ENCODE data around the gene ASB3. TPM values are rescaled to one million over a fixed set of nuclear protein-coding genes. Genes with fewer than 3 reads are reported as not detected.

The ASB3 gene
- total RNA-seq, 1 experiment from 2014 or later, result 23.1 TPM

GRCh38 chr2:53802617-53803151 lies 15.9 kb upstream of the ASB3 start:
- no CpG with 5 or more reads among the region's 7 CpGs for WGBS (ENCODE audit: extremely low coverage, insufficient read length, low lambda C conversion rate)
- H2AFZ ChIP-seq (ENCODE audit: low read length), result no peak overlapping the region

More at GRCh38 chr2:53802617-53803151, 15.9 kb upstream of the ASB3 start:
- Histone ChIP-seq H4K20me1 (ENCODE audit: control insufficient read depth, insufficient read depth, insufficient read length) (no peaks in the 10 kb centered on the region), H3K79me1 (ENCODE audit: insufficient read depth, low read depth, low read length, poor library complexity, severe bottlenecking) (no peaks in the 10 kb centered on the region), H3K9me3 (ENCODE audit: control insufficient read depth, low read depth, low read length) (no peaks in the 10 kb centered on the region), H2BK12ac (ENCODE audit: insufficient read length, low read depth, low read length) (no peak overlapping the region), H3K79me2 (ENCODE audit: insufficient read depth, low read length) (no peaks in the 10 kb centered on the region), H3K14ac (ENCODE audit: insufficient read depth, low read length) (no peak overlapping the region), H2BK20ac (ENCODE audit: low read depth, low read length, poor library complexity, severe bottlenecking) (no peak overlapping the region), H4K91ac (ENCODE audit: insufficient read length, low read depth, low read length) (no peak overlapping the region), H3K9ac (ENCODE audit: extremely low read depth, insufficient read length, low read length) (no peak overlapping the region), H3K27ac (ENCODE audit: insufficient read length, low read depth, low read length) (no peak overlapping the region), H3K23me2 (ENCODE audit: insufficient read length, low read depth, low read length, poor library complexity, severe bottlenecking) (no peaks in the 10 kb centered on the region), H4K5ac (ENCODE audit: insufficient read length, low read depth, low read length) (no peak overlapping the region), H4K8ac (replicated peaks; ENCODE audit: insufficient read length, low read depth, low read length) (no peak overlapping the region), H3K4me1 (ENCODE audit: insufficient read depth, low read length) (no peaks in the 10 kb centered on the region), H3T11ph (ENCODE audit: low read length) (no peak overlapping the region), H3K4ac (ENCODE audit: low read depth, low read length) (no peak overlapping the region), H2BK5ac (ENCODE audit: insufficient read length, low read length) (no peak overlapping the region), H2BK15ac (ENCODE audit: low read depth, low read length) (no peak overlapping the region), H3K4me2 (ENCODE audit: insufficient read depth, insufficient read length, low read length) (no peak overlapping the region), H3K27me3 (ENCODE audit: insufficient read depth, low read length) (no peaks in the 10 kb centered on the region), H3K23ac (ENCODE audit: insufficient read length, low read depth, low read length) (no peak overlapping the region), H3K56ac (ENCODE audit: insufficient read length, low read depth, low read length) (no peak overlapping the region), H3K18ac (ENCODE audit: insufficient read length, low read depth, low read length) (no peak overlapping the region), H2BK120ac (ENCODE audit: low read depth, low read length, poor library complexity, severe bottlenecking) (no peak overlapping the region), H2AK5ac (ENCODE audit: insufficient read length, low read length) (no peak overlapping the region)
- H3K4me1 Mint-ChIP-seq, result no peaks in the 10 kb centered on the region
- H3K27ac Mint-ChIP-seq, result no peak overlapping the region
- peaks cover 0 to 47% (median 24%) of the 10 kb centered on the region in 3 experiments; a peak in 5 of 7 replicates for H3K36me3 Mint-ChIP-seq (ENCODE audit: insufficient read depth in 1 of 3, low read depth in 3 of 3)
- H3K27me3 Mint-ChIP-seq (ENCODE audit: low read depth), result no peaks in the 10 kb centered on the region
- H3K4me3 Mint-ChIP-seq, result no peak overlapping the region
- no peaks in the 10 kb centered on the region for H3K9me3 Mint-ChIP-seq
- no peak for TF ChIP-seq CTCF (conservative IDR thresholded peaks at IDR 0.05)
- DNase-seq, result no peak

Data from H9 (cell line).